ENCODE results near the gene KRTAP12-4.
"Not testable (repeated sequence)": the region's sequence is repeated elsewhere in the genome, so short reads cannot be mapped to it uniquely, and the experiment has no call there.

Gene KRTAP12-4, protein sequence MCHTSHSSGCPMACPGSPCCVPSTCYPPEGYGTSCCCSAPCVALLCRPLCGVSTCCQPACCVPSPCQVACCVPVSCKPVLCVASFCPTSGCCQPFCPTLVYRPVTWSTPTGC

DNA sequence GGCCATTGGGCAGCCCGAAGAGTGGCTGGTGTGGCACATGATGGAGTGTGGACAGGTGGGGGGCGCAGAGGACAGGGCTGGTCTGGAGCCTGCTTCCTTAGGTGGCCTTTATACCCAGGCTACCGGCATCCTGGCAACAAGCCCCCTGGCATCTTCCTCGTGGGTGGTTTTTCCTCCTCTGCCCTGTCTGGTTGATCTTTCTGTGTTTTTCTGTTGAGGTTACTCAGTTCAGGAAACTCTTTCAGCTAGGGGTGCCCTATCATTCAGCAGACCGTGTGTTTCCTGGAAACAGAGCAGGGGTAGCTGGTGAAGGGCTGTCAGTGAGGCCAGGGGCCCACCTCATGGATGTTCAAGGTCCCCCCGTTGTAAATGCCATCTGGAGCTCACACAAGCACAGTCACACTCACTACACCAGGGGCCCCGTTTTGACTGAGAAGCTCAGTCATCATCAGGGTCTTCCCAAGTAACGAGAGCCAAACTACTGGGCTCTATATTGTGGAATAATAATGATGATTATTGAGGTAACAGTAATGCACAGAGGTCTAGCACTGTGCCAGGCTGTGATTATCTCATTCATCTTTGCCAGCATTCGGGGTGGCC lies at the start of gene KRTAP12-4:
Gene KRTAP12-4, minus strand, starts transcription at position 84 of the 600 bp plus-strand sequence. Its CDS starts 45 bp downstream, at position 39.
- DNase-seq (ENCODE audit: low read depth): no peak

GRCh38 chr21:44703731-44704635 lies 49.5 kb upstream of the KRTAP12-4 start:
- no peak for DNase-seq (ENCODE audit: low read depth)

- DNase-seq (ENCODE audit: low read depth): no peak
These were observed 48.7 kb upstream of the KRTAP12-4 start for GRCh38 chr21:44702973-44703730.

DNA sequence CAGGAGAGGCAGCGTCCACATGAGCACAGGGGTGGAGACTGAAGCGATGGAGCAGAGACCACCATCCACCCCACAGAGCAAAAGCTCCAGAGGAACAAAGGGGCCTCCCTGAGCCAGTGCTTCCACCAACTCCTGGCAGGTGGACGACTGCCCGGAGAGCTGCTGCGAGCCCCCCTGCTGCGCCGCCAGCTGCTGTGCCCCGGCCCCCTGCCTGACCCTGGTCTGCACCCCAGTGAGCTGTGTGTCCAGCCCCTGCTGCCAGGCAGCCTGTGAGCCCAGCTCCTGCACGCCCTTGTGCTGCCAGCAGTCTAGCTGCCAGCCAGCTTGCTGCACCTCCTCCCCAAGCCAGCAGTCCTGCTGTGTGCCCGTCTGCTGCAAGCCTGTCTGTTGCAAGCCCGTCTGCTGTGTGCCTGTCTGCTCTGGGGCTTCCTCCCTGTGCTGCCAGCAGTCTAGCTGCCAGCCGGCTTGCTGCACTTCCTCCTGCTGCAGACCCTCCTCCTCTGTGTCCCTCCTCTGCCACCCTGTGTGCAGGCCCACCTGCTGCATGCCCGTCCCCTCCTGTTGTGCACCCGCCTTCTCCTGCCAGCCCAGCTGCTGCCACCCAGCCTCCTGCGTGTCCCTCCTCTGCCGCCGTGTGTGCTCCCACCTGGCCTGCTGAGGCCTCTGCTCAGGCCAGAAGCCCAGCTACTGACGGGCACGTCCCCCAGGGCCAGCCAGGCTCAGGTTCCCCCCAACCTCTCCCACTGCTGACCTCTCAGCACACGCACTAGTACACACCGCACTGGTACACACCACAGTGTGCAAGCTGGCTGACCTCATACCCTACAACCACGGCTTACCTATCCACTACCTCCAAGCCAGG lies 47.9 kb upstream of the KRTAP12-4 start:
- DNase-seq (ENCODE audit: low read depth): no peak

DNA sequence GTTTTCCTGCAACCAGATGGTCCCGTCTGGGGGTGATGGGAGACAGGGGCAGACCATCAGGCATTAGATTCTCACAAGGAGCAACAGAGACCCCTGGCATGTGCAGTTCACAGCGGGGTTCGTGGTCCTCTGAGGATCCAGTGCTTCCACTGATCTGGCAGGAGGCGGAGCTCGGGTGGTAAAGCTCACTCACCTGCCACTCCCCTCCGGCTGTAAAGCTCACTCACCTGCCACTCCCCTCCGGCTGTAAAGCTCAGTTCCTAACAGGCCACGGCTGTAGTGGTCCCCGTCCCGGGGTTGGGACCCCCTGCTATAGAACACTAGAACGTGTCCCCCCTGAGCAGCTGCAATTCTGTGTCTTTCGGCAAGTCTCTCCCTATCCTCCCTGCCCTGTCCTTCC lies 47.1 kb upstream of the KRTAP12-4 start:
- DNase-seq (ENCODE audit: low read depth): no peak

DNA sequence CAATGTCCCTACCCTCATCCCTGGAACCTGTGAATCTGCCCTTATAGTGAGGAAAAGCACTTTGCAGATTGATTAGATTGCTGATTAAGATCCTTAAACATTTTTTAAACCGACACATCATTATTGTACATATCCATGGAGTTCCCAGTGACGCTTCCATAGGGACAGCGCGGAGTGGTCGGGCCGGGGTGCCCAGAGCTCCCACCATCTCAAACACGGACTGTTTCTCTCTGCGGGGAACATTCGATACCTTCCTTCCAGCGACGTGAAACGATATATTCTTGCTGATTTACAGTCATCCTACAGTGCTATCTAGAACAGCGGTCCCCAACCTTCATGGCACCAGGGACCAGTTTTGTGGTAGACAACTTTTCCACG lies 46.6 kb upstream of the KRTAP12-4 start:
- no peak for DNase-seq (ENCODE audit: low read depth)

DNA sequence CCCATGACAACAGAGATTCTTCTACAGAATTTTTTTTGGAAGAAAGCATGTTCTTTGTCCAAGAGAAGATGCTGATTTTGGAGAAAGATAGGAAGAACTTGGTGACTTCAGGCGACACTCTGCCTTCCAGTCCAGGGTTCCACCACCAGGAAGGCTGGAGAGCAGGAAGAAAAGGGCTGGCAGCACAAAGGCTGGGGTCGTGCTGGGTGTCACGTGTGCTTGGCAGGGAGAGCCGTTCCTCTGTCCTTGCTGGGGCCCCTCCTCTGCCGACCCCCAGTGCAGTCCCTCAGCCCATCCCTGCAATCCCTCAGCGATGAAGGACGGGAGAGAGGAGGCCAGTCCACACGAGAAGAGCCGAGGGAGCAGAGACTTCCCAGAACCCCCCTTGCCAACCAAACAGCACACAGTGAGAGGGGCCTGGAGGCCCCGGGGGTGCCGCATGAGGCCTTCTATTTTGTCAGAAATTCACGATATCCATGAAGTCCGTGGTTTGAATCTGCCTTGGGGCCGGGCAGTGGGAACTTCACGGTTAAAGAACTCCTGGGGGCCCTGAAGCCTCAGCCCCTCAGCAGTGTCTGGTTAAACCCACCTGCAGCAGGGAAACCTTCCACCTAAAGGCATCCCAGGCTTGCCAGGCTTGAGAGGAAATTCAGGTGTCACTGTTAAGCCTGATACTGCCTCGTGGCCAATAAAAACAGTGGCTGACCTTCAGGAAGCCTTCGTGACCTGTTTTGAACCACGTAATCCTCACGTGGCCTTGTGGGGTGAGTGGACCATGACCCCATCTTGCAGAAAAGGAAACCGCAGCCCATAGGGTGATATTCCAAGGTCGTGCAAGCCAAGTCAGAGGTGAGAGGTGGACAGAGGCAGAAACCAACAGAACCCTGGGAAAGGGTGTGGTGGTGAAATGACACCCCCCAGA lies 45.9 kb upstream of the KRTAP12-4 start:
- no peak for DNase-seq (ENCODE audit: low read depth)

DNA sequence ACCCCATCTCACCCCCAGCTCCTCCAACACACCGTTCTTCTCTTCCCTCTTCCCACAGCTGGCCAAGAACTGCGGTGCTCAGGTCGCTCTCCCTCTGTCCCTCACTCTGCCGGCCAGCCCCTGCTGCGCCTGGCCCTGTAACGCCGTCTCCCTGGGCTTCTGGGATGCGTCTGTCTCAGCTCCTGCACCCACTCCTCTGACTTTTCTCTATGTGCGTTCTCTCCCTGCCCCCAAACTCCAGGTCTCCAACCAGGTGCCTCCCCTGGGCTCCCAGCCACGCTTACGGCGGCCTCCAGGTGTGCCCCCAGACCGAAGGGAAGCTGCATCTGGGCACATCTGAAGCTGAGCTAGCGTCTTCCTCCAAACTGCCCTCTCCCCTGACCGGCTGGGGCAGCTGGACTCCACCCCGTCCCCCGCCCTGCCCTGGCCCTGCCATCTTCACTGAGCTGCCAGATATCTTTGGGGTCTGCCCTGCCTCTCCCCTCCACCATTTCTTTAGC lies 45.1 kb upstream of the KRTAP12-4 start:
- no peak for DNase-seq (ENCODE audit: low read depth)

GRCh38 chr21:44697811-44698734 lies 43.6 kb upstream of the KRTAP12-4 start:
- no peak for DNase-seq (ENCODE audit: low read depth)

DNA sequence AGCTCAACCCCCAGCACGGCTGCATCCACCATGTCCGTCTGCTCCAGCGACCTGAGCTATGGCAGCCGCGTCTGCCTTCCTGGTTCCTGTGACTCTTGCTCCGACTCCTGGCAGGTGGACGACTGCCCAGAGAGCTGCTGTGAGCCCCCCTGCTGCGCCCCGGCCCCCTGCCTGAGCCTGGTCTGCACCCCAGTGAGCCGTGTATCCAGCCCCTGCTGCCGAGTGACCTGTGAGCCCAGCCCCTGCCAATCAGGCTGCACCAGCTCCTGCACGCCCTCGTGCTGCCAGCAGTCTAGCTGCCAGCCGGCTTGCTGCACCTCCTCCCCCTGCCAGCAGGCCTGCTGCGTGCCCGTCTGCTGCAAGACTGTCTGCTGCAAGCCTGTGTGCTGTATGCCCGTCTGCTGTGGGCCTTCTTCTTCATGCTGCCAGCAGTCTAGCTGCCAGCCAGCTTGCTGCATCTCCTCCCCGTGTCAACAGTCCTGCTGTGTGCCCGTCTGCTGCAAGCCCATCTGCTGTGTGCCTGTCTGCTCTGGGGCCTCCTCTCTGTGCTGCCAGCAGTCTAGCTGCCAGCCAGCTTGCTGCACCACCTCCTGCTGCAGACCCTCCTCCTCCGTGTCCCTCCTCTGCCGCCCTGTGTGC lies 42.8 kb upstream of the KRTAP12-4 start, which contains the start of gene KRTAP10-12:
Gene KRTAP10-12, plus strand, starts transcription at position 1 of the 639 bp plus-strand sequence. Its CDS starts 30 bp downstream, at position 31.
- not testable (repeated sequence) for DNase-seq (ENCODE audit: low read depth)

DNA sequence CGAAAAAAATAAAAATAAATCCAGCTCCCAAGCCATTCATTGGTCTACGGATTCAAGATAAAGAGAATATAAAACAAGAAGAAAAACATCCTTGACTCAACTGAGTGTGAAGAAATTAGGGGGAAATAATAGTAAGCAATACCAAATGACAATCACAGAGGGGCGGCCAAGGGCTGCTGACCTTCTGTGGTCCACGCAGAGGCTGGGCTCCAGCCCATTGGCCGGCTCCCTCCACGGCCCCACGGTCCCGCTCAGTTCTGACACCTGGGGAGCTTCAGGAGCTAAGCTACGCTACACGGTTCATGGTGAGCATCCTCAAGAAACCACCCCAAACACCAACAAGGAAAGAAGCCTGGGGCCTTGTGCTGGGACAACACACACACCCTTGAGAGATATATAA lies 42.1 kb upstream of the KRTAP12-4 start:
- DNase-seq (ENCODE audit: low read depth): no peak

DNA sequence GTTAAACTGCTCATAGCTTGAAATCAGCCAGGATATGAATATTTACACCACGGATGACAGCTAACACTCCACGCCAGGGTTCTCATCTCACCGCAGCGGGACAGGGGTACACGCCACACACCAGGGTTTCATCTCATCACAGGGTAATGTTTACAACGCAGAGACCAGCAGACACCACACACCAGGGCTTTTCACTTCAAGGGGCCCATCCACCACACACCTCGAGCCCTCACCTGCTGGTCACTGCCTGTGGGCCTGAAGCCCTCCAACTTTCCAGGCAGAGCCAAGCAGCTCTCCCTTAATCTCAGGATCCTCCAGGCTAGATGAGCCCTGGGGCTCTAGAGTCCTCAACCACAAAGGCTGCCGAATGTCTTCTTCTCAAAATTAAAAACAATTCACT lies 41.2 kb upstream of the KRTAP12-4 start:
- DNase-seq (ENCODE audit: low read depth): no peak

- no peak for DNase-seq (ENCODE audit: low read depth)
These were observed 40.7 kb upstream of the KRTAP12-4 start for GRCh38 chr21:44695184-44695583.

DNA sequence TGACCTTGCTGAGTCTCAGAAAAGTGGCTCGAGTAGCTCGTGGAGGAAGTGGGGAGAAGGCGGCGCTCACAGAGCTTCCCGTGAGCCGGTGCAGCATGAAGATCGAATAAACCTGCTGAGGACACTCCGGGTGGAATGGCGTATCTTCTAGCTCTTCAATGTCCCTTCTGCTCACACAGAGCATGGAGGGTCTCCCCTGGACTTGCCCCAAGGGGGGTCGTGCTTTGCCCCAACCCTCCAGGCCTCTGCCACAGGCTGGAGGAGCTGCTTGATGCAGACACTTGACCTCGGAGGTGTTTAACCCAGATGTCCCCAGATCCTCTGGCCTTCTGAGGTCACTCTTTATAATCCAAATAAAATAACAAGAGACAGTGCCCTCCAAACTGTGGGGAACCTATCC lies 40.3 kb upstream of the KRTAP12-4 start:
- DNase-seq (ENCODE audit: low read depth): no peak

- DNase-seq (ENCODE audit: low read depth): no peak
These were observed 38.5 kb upstream of the KRTAP12-4 start for GRCh38 chr21:44692798-44693512.

DNA sequence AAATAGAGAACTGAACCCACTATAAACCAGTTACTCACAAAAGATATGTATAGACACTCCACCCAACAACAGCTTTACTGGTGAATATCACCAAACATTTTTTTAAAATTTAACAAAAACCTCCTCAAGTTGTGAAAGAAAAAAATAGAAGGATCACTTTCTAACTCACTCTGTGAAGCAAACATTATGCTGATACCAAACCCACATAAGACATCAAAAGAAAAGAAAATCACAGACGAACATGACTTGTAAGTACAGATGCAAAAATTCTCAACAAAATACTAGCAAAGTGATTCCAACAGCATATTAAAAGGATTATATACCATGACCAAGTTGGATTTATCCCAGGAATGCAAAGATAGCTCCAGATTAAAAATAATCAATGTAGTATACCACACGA lies 37.2 kb upstream of the KRTAP12-4 start:
- DNase-seq (ENCODE audit: low read depth): no peak

- not testable (repeated sequence) for DNase-seq (ENCODE audit: low read depth)
These were observed 35.3 kb upstream of the KRTAP12-4 start for GRCh38 chr21:44689740-44690139.

- no peak for DNase-seq (ENCODE audit: low read depth)
These were observed 33.2 kb upstream of the KRTAP12-4 start for GRCh38 chr21:44687671-44688070.

Measured in HS-5 (cell line).